Vagina (tissue), 2 donors: ENCODE data around the gene HS6ST3.

Experiments used
- POLR2A ChIP-seq, 2 donors: fragments of 450-650 bp; IDR thresholded peaks; one replicate each; pipeline ENCODE4 v1.6.1; 2017; ENCODE audit warnings: antibody characterized with exemption in 2 of 2, mild to moderate bottlenecking in 2 of 2, moderate library complexity in 2 of 2
- TF ChIP-seq, protein P1 (sequence below), 3 experiments: fragments of 450-650 bp in 2 of 3; fragments of 200-600 bp in 1 of 3; sonication (generic) in 1 of 3; IDR thresholded peaks; one replicate each; pipeline ENCODE4 v1.5.1; 2017 to 2019; ENCODE audit warnings: antibody characterized with exemption in 3 of 3, mild to moderate bottlenecking in 2 of 3, moderate library complexity in 2 of 3

DNA sequence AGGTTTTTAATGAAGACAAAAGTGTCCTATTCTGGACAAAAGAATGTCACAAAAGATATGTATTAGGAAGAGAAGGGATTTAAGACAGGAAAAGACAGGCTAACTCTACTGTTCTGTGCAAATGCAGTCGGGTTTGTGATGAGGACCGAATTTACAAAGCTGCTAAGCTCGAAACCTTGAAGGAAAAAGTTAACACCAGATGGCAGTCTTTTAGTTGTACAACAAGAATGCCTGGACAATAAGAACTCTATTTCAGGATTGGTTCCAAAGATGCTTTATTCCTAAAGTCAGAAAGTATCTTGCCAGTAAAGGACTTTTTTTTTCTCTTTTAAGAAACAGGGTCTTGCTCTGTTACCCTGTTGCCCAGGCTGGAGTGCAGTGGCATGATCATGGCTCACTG lies 51.1 kb downstream of the HS6ST3 start:
- TF ChIP-seq, protein P1, sequence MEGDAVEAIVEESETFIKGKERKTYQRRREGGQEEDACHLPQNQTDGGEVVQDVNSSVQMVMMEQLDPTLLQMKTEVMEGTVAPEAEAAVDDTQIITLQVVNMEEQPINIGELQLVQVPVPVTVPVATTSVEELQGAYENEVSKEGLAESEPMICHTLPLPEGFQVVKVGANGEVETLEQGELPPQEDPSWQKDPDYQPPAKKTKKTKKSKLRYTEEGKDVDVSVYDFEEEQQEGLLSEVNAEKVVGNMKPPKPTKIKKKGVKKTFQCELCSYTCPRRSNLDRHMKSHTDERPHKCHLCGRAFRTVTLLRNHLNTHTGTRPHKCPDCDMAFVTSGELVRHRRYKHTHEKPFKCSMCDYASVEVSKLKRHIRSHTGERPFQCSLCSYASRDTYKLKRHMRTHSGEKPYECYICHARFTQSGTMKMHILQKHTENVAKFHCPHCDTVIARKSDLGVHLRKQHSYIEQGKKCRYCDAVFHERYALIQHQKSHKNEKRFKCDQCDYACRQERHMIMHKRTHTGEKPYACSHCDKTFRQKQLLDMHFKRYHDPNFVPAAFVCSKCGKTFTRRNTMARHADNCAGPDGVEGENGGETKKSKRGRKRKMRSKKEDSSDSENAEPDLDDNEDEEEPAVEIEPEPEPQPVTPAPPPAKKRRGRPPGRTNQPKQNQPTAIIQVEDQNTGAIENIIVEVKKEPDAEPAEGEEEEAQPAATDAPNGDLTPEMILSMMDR (IDR thresholded peaks at IDR 0.05): no peak
- no peak for TF ChIP-seq POLR2A (IDR thresholded peaks at IDR 0.05)
